Erythroblast (primary cell): Measurements from ENCODE around the gene IFNA17.
"Not testable (repeated sequence)": the region's sequence is repeated elsewhere in the genome, so short reads cannot be mapped to it uniquely, and the experiment has no call there.

Experiments used
- DNase-seq, 2 experiments: peaks; one replicate each; lab custom pipeline; 2025; lab: John Stamatoyannopoulos, UW
- GATA1 ChIP-seq: IDR thresholded peaks from 2 replicates; pipeline ENCODE4 v1.6.1; 2011; ENCODE audit warnings: low read depth, mild to moderate bottlenecking, control low read depth, low read length, moderate library complexity
- POLR2A ChIP-seq: IDR thresholded peaks from 2 replicates; pipeline ENCODE4 v1.6.1; 2011; ENCODE audit warnings: mild to moderate bottlenecking, low read length

Gene IFNA17

DNA sequence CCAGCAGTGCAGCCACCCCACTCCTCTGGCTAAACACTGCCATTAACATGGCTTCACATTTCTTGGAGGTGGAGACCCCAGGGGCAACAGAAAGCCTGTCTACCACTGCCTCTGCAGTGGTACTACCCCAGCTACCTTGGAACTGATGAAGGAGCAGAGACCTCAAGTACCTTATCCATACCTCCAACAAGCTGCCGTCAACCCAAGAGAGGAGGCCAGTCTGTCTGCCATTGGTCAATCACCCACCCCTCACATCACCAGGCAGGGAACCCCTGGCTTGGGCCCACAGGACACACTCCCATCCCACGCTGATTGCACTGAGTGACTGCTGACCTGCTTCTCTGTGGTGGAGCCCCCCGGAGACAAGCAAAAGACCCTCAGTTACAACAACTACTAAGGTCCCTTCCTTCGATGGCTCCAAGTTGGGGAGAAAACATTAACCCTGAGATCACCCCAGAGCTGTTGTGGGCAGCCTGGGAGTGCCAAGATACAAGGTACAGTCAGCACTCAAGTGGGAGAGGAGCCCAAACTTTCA is 6.2 kb upstream of the IFNA17 start:
- no peak for DNase-seq
- TF ChIP-seq POLR2A, result no peak
- TF ChIP-seq GATA1, result no peak

DNA sequence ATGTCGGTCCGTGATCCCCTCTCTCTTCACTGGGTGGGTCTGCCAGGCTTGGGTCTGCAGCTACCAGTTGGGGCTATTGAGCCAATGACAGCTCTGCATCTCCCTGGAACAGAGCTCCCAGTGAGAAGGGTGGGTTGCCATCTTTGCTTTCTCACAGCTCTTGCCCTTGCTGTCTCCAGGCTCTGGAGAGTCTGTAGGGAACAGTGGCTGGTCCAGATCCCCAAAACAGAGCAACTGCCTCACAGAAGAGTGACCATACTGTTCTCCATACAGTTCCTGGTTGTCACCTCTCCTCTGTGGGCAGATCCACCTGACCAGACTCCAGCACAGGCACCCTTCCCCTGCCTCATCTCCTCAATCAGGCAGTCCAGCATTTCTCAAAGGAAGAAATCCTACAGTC is 5.2 kb upstream of the IFNA17 start:
- no peak for TF ChIP-seq GATA1
- no peak for TF ChIP-seq POLR2A
- DNase-seq, result no peak

DNA sequence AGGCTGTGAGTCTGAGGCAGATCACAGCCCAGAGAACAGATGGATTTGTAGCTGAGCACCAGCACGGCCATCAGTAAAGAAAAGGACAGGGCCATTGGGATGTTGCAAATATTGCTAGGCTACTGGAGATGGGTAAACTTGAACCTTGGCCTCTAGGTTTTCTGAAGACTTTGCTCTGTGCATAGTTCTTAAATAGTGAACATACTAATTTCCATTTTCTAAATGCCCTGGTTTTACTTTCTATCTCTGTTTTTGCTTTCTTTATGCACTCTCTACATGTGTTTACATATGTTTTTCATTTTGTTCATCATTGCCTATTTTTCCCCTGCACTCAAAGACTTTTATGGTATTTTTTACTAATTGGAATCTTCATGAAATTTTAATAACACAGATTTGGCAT is 10.8 kb downstream of the IFNA17 start, which contains the start of gene IFNA16:
TSS of gene IFNA16 (minus strand) at position 101 of the 400 bp plus-strand sequence. CDS start at position 95, 6 bp downstream.
- DNase-seq, result not testable (repeated sequence)

DNA sequence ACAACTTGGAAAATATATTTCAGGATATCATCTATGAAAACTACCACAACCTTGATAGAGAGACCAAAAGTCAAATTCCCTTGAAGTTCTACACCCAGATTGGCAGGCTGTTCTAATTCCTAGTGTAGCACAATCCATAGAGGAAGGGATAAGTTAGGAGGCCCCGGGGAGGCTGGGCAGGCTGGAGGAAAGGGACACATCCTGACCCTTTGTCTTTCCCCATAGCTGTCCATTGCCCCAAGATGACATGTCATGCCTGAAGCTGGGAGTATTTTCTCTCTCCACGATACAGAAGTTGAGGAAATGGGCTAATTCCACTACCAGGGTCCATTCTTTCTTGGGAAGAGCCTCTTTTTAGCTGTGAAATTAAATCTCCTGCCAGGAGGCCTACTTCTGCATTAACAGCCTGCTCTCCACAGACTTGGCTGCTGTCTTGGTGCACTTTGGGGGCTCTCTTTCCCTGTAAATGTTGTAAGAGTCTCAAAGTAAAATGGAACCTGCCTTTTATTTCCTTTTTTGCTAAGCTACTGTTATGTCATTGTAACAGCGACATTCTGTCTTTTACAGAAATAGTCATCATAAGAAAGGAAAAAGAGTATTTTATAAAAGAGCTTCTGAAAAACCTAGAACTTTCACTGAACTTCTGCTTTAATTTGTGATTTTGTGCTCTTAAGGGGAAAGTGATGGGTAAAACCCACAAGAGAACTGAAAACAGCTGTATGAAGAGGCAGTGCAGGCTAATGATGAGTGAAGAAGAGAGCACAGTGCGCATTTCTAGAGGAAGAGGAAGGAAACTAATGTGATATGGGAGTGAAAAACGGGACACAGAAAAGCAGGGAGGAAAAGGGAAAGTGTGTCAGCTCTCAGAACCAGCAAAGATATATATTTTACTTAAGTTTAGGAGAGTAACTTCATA is 14.4 kb downstream of the IFNA17 start:
- peak in 1 of 2 experiments; percentile 11 for DNase-seq

DNA sequence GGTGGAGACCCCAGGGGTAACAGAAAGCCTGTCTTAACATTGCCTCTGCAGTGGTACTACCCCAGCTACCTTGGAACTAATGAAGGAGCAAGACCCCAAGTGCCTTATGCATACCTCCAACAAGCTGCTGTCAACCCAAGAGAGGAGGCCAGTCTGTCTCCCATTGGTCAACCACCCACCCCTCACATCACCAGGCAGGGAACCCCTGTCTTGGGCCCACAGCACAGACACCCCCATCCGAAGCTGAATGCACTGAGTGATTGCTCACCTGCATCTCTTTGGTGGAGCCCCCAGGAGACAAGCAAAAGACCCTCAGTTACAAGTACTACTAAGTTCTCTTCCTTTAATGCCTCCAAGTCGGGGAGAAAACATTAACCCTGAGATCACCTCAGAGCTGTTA is 15.9 kb downstream of the IFNA17 start:
- DNase-seq, result not testable (repeated sequence)

DNA sequence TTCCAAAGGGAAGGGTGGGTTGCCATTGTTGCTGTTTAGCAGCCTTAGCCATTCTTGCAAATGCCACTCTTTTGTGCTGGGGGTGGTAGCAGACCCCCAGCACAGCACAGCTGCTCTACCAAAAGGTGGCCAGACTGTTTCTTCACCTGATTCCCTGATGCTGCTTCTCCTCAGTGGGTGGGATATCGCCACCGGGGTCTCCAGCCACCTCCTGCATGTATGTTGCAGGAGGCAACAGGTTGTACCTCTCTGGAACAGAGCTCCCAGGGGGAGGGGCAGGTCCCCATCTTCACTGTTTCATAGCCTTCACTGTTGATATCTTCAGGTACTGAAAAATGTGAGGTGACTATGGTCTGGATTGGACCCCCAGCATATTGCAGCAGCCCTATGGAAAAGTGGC is 17.2 kb downstream of the IFNA17 start:
- DNase-seq, result not testable (repeated sequence)

- no peak for TF ChIP-seq GATA1
- TF ChIP-seq POLR2A, result no peak
- no peak for DNase-seq
Observed at GRCh38 chr9:21210311-21210710, 17.7 kb downstream of the IFNA17 start.

DNA sequence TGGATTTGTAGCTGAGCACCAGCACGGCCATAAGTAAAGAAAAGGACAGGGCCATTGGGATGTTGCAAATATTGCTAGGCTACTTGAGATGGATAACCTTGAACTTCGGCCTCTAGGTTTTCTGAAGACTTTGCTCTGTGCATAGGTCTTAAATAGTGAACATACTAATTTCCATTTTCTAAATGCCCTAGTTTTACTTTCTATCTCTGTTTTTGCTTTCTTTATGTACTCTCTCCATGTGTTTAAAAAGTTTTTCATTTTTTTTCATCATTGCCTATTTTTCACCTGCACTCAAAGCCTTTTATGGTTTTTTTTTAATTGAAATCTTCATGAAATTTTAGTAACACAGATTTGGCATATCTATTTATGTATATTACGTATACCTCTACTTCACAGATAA is 21.0 kb downstream of the IFNA17 start, which contains the start of gene IFNA10:
TSS of gene IFNA10 (minus strand) at position 101 of the 400 bp plus-strand sequence. CDS start at position 55, 46 bp downstream.
- not testable (repeated sequence) for DNase-seq

GRCh38 chr9:21205204-21205603 is 22.8 kb downstream of the IFNA17 start:
- TF ChIP-seq GATA1, result no peak
- DNase-seq, result no peak

- not testable (repeated sequence) for DNase-seq
Observed at GRCh38 chr9:21202105-21202504, 25.9 kb downstream of the IFNA17 start, which contains the start of gene IFNA7. Gene IFNA7 (minus strand): TSS chr9:21202205. CDS start chr9:21202165, 40 bp downstream.

DNA sequence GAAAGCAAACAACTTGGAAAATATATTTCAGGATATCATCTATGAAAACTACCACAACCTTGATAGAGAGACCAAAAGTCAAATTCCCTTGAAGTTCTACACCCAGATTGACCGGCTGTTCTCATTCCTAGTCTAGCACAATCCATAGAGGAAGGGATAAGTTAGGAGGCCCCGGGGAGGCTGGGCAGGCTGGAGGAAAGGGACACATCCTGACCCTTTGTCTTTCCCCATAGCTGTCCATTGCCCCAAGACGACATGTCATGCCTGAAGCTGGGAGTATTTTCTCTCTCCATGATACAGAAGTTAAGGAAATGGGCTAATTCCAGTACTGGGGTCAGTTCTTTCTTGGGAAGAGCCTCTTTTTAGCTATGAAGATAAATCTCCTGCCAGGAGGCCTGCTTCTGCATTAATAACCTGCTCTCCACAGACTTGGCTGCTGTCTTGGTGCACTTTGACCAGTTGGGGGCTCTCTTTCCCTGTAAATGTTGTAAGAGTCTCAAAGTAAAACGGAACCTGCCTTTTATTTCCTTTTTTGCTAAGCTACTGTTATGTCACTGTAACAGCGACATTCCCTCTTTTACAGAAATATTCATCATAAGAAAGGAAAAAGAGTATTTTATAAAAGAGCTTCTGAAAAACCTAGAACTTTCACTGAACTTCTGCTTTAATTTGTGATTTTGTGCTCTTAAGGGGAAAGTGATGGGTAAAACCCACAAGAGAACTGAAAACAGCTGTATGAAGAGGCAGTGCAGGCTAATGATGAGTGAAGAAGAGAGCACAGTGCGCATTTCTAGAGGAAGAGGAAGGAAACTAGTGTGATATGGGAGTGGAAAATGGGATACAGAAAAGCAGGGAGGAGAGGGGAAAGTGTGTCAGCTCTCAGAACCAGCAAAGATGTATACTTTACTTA is 32.9 kb downstream of the IFNA17 start:
- DNase-seq, result peak; percentile 5 to 10

GRCh38 chr9:21187487-21187886 is 40.5 kb downstream of the IFNA17 start, which contains the start of gene IFNA4:
Gene IFNA4 (minus strand): TSS chr9:21187587. CDS start chr9:21187531, 56 bp downstream.
- DNase-seq, result not testable (repeated sequence)

DNA sequence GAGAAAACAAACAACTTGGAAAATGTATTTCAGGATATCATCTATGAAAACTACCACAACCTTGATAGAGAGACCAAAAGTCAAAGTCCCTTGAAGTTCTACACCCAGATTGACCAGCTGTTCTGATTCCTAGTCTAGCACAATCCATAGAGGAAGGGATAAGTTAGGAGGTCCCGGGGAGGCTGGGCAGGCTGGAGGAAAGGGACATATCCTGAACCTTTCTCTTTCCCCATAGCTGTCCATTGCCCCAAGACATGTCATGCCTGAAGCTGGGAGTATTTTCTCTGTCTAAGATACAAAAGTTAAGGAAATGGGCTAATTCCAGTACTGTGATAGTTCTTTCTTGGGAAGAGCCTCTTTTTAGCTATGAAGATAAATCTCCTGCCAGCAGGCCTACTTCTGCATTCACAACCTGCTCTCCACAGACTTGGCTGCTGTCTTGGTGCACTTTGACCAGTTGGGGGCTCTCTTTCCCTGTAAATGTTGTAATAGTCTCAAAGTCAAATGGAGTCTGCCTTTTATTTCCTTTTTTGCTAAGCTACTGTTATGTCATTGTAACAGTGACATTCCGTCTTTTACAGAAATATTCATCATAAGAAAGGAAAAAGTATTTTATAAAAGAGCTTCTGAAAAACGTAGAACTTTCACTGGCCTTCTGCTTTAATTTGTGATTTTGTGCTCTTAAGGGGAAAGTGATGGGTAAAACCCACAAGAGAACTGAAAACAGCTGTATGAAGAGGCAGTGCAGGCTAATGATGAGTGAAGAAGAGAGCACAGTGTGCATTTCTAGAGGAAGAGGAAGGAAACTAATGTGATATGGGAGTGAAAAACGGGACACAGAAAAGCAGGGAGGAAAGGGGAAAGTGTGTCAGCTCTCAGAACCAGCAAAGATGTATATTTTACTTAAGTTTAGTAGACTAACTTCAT is 44.9 kb downstream of the IFNA17 start:
- peak; percentile 18 to 39 for DNase-seq
